H1 (cell line): ENCODE results near the gene ELOVL6. TPM values are rescaled to one million over a fixed set of nuclear protein-coding genes. Genes with fewer than 3 reads are reported as not detected.

ENCODE experiments used
- BRCA1 ChIP-seq: IDR thresholded peaks from 2 replicates; pipeline ENCODE4 v1.6.1; 2012; ENCODE audit warnings: low read depth, low read length, improper control_type of control experiment
- polyA plus RNA-seq, 7 experiments: library from polyadenylated mRNA; depleted of rRNA in 3 of 7; stranded (reverse) in 5 of 7; unstranded in 2 of 7; fragments of >200 nt in 5 of 7; fragments of 200-250 nt in 2 of 7; gene quantifications; 1 replicate in 5 of 7; 2 replicates in 1 of 7; 4 replicates in 1 of 7; pipeline versions ENCODE4 v1.2.1 to v1.2.3, GENCODE V29; 2011 to 2013; ENCODE audit warnings: missing spikeins in 2 of 7, mixed read lengths in 2 of 7
- total RNA-seq: library from RNA; stranded (reverse); fragmentation: NEBNext Ultra II Directional; extraction: Animal tissue kit (Norgen Biotek cat#: 25700); gene quantifications from 2 replicates; pipeline ENCODE4 v1.2.1, GENCODE V29; 2021

The ELOVL6 gene
- total and polyA plus RNA-seq, 2 of the 8 experiments (the other 6 are each of a cell fraction or from before 2014, with no cell fraction given) = 27.8 to 86.6 TPM

GRCh38 chr4:110183643-110184042 lies 14.8 kb downstream of the ELOVL6 start (continued):
- TF ChIP-seq BRCA1 = no peak
